ENCODE data around the gene SRP72. TPM values are rescaled to one million over a fixed set of nuclear protein-coding genes. Genes with fewer than 3 reads are reported as not detected.
A peak's percentile ranks its signal among the peaks of the same experiment; 100 is the strongest.

SRP72 gene, protein sequence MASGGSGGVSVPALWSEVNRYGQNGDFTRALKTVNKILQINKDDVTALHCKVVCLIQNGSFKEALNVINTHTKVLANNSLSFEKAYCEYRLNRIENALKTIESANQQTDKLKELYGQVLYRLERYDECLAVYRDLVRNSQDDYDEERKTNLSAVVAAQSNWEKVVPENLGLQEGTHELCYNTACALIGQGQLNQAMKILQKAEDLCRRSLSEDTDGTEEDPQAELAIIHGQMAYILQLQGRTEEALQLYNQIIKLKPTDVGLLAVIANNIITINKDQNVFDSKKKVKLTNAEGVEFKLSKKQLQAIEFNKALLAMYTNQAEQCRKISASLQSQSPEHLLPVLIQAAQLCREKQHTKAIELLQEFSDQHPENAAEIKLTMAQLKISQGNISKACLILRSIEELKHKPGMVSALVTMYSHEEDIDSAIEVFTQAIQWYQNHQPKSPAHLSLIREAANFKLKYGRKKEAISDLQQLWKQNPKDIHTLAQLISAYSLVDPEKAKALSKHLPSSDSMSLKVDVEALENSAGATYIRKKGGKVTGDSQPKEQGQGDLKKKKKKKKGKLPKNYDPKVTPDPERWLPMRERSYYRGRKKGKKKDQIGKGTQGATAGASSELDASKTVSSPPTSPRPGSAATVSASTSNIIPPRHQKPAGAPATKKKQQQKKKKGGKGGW
- total RNA-seq (2021; ENCODE audit: unreplicated experiment) (146 TPM), Bru-seq, nascent RNA (percentile 95 among the genes with signal in this experiment), BruChase-seq, experiment 1, labeled RNA remaining after a 6-hour chase (percentile 97 among the genes with signal in this experiment), BruChase-seq, experiment 2, labeled RNA remaining after a 2-hour chase (percentile 93 among the genes with signal in this experiment)
- 110 and 118 TPM in 2 replicates for polyA plus RNA-seq (2012)
- long read RNA-seq, full-length matches to known transcripts: 71 of 207 reads
- long read RNA-seq, partial matches to known transcripts: 128 of 207 reads
- long read RNA-seq, other reads (novel, unspliced or antisense): 8 of 207 reads

DNA sequence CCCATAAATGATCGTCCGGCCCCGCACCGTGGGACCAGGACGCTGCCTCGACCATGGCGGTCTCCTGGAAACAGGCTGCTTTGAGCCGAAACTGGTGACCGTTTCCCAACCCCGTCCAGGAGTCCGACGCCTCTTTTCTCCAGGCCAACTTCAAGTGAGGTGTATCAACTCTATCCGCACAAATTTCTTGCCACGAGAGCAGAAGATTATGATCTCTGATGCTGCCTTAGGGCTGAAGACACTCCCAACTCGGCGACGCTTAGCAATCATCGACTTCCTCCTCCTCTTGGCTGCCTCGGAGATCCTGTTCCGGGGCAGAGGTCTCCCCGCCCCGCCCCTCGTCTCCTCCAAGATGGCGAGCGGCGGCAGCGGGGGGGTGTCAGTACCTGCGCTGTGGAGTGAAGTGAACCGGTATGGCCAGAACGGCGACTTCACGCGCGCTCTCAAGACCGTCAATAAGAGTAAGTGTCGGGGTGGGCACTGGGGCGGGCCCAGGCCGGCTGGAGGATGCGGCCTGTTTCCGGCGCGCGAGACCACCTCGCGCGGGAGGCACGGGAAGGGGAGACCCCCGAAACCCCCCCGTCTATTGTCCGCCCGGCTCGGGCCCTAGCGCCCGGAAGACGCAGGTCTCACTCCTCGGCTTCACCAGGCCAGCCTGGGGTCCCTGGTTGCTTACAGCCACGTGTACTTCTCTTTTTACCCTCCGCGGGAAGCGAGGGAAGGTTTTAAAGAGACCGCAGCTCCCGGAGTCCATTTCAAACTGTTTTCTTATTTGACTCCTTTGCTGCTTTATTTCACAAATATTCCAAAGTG, at the start of gene SRP72:
Gene SRP72 (plus strand): TSS at position 334 of the 813 bp plus-strand sequence. CDS start 19 bp downstream, at position 353.
- Histone ChIP-seq H3K4me2 (ENCODE audit: low read length) (peak within 1 kb of the TSS; percentile 79), H3K79me2 (ENCODE audit: insufficient read depth, low read length) (peaks cover 87% of the 10 kb centered on the region), H4K20me1 (ENCODE audit: insufficient read depth) (0 out of 2 replicates have a peak, but pooled peaks cover 7% of the 10 kb centered on the region), H3K9me3 (ENCODE audit: control insufficient read depth in 1 of 2, insufficient read depth in 1 of 2, low read depth in 1 of 2, low read length in 2 of 2) (no peaks in the 10 kb centered on the region), H3K36me3 (ENCODE audit: control insufficient read depth in 1 of 2, insufficient read depth in 2 of 2, low read length in 2 of 2) (peaks cover 15 to 23% of the 10 kb centered on the region in 2 experiments; a peak in 3 of 4 replicates), H3K27me3 (ENCODE audit: insufficient read depth, low read length) (no peaks in the 10 kb centered on the region), H3K9ac (ENCODE audit: low read length) (peak within 1 kb of the TSS; percentile 89), H3K4me1 (ENCODE audit: control insufficient read depth in 1 of 2, insufficient read depth in 2 of 2, low read length in 2 of 2) (peaks cover 13 to 28% of the 10 kb centered on the region in 2 experiments), H2AFZ (ENCODE audit: low read depth, low read length, poor library complexity, severe bottlenecking) (no peak within 1 kb of the TSS), H3K27ac (ENCODE audit: low read depth, low read length) (peak within 1 kb of the TSS; percentile 75), H3K4me3 (replicated peaks in 1 of 2; ENCODE audit: low read depth in 1 of 2, low read length in 2 of 2) (peak within 1 kb of the TSS; percentile 88 to 91), H3K9me2 (ENCODE audit: insufficient read depth) (no peaks in the 10 kb centered on the region)
- CTCF ChIA-PET: no interaction called here
- POLR2A ChIA-PET: interaction anchor here (1.2 to 1.6 kb wide), 3 partner anchors 28 to 32 kb away, joined by 3 to 11 read pairs (median 7); partner anchors contain the start of genes PAICS and PPAT
- RAD21 ChIA-PET (ENCODE audit: low non-redundant PET in 1 of 2, low total read pairs in 2 of 2, uncharacterized antibody in 2 of 2, unreplicated experiment in 2 of 2): interaction anchor here in 1 of 2 experiments (1.6 kb wide), 1 partner anchor 77 kb away, joined by 4 read pairs; no protein-coding TSS in a partner anchor
- BruUV-seq (replicated peaks): no TSS peak
- DNase-seq (ENCODE audit: low read depth, low spot score) (peak; percentile 66), ATAC-seq (peak; percentile 85)
- intact Hi-C loops (cut with micrococcal nuclease): loop anchor here (2.0 kb wide), 1 partner anchor 33 kb away; the partner anchor contains the start of gene PPAT
- peak; percentile 67; the same call in 1 of the 2 replicates for TF ChIP-seq SIN3A (IDR thresholded peaks at IDR 0.05; ENCODE audit: low read depth)
- TF ChIP-seq, protein P1, sequence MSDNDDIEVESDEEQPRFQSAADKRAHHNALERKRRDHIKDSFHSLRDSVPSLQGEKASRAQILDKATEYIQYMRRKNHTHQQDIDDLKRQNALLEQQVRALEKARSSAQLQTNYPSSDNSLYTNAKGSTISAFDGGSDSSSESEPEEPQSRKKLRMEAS (IDR thresholded peaks at IDR 0.05): peak; percentile 17
- TF ChIP-seq POLR2AphosphoS5 (IDR thresholded peaks at IDR 0.05; ENCODE audit: low read depth, low read length): peak; percentile 92
- peak; percentile 96 for TF ChIP-seq YY1 (IDR thresholded peaks at IDR 0.05; ENCODE audit: extremely low read depth, insufficient replicate concordance, low read depth, low read length)
- peak; percentile 63 for TF ChIP-seq SP1 (IDR thresholded peaks at IDR 0.05; ENCODE audit: low read depth)
- TF ChIP-seq, protein P2, sequence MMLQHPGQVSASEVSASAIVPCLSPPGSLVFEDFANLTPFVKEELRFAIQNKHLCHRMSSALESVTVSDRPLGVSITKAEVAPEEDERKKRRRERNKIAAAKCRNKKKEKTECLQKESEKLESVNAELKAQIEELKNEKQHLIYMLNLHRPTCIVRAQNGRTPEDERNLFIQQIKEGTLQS (IDR thresholded peaks at IDR 0.05): no peak
- peak; percentile 34 for TF ChIP-seq ELF1 (IDR thresholded peaks at IDR 0.05; ENCODE audit: borderline replicate concordance, low read depth)
- no peak for TF ChIP-seq CEBPB (IDR thresholded peaks at IDR 0.05; ENCODE audit: low read depth)
- peak; percentile 65 for TF ChIP-seq POLR2A (IDR thresholded peaks at IDR 0.05; ENCODE audit: borderline replicate concordance, extremely low read depth, insufficient read depth, insufficient read length)
- TF ChIP-seq, protein P3, sequence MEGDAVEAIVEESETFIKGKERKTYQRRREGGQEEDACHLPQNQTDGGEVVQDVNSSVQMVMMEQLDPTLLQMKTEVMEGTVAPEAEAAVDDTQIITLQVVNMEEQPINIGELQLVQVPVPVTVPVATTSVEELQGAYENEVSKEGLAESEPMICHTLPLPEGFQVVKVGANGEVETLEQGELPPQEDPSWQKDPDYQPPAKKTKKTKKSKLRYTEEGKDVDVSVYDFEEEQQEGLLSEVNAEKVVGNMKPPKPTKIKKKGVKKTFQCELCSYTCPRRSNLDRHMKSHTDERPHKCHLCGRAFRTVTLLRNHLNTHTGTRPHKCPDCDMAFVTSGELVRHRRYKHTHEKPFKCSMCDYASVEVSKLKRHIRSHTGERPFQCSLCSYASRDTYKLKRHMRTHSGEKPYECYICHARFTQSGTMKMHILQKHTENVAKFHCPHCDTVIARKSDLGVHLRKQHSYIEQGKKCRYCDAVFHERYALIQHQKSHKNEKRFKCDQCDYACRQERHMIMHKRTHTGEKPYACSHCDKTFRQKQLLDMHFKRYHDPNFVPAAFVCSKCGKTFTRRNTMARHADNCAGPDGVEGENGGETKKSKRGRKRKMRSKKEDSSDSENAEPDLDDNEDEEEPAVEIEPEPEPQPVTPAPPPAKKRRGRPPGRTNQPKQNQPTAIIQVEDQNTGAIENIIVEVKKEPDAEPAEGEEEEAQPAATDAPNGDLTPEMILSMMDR (IDR thresholded peaks at IDR 0.05 in 2 of 3, conservative IDR thresholded peaks at IDR 0.05 in 1 of 3; ENCODE audit: borderline replicate concordance in 1 of 3, insufficient read depth in 1 of 3, low read depth in 2 of 3, low read length in 2 of 3): no peak
- TF ChIP-seq FOSL1 (IDR thresholded peaks at IDR 0.05; ENCODE audit: low read depth): no peak
- no peak for TF ChIP-seq ZNF274 (IDR thresholded peaks at IDR 0.05; ENCODE audit: low read depth, low read length)
- TF ChIP-seq ZFX (IDR thresholded peaks at IDR 0.05): peak; percentile 81
